Panc1 (cell line): ENCODE results near the gene MRPL21. TPM values are rescaled to one million over a fixed set of nuclear protein-coding genes. Genes with fewer than 3 reads are reported as not detected.

ENCODE experiments used
- ATAC-seq: fragments of 200-7000 bp; cut with Tn5 transposase; 2 replicates; pipeline ENCODE4 v1.9.1; 2020; ENCODE audit warnings: mild to moderate bottlenecking, moderate library complexity
- BruUV-seq: library from RNA; stranded (reverse); fragments of 400-500 nt; replicated peaks from 2 replicates; lab custom pipeline; 2021; lab: Mats Ljungman, UMichigan
- CTCF ChIA-PET: fragments of 300-600 bp; sonication (Branson Sonifier 250); formaldehyde crosslinking; loops from one replicate; lab custom pipeline; 2022; ENCODE audit warnings: antibody characterized with exemption; lab: Charles Lee
- POLR2A ChIA-PET: fragments of 300-600 bp; sonication (Branson Sonifier 250); formaldehyde crosslinking; loops from one replicate; lab custom pipeline; 2022; ENCODE audit warnings: antibody characterized with exemption; lab: Charles Lee
- DNase-seq: peaks from one replicate; pipeline ENCODE4 v3.0.0-alpha.2; 2010; ENCODE audit warnings: low read depth, low spot score
- H3K27ac ChIP-seq: 2 replicates; pipeline ENCODE4 v1.5.1; 2011; ENCODE audit warnings: mild to moderate bottlenecking, low read length, inconsistent platforms
- H3K27me3 ChIP-seq: fragments of 200-500 bp; sonication (Bioruptor generic); 2 replicates; pipeline ENCODE4 v1.6.0; 2014; ENCODE audit warnings: low read length, inconsistent platforms; ENCODE audit not compliant: control insufficient read depth, insufficient read depth
- H3K36me3 ChIP-seq: fragments of 200-500 bp; sonication (Bioruptor generic); 2 replicates; pipeline ENCODE4 v1.5.1; 2014; ENCODE audit warnings: inconsistent platforms, mild to moderate bottlenecking, low read length, moderate library complexity; ENCODE audit not compliant: control insufficient read depth, insufficient read depth
- H3K4me1 ChIP-seq: 2 replicates; pipeline ENCODE4 v1.5.1; 2011; ENCODE audit warnings: inconsistent platforms, mild to moderate bottlenecking, low read length, moderate library complexity; ENCODE audit not compliant: control insufficient read depth, insufficient read depth
- H3K4me3 ChIP-seq, 2 experiments: 2 replicates each; pipeline ENCODE4 v1.5.1; 2011 to 2012; ENCODE audit warnings: low read depth in 2 of 2, low read length in 2 of 2, mild to moderate bottlenecking in 2 of 2, inconsistent platforms in 1 of 2, moderate library complexity in 1 of 2
- H3K9me3 ChIP-seq: fragments of 200-500 bp; sonication (Bioruptor generic); 2 replicates; pipeline ENCODE4 v1.5.1; 2014; ENCODE audit warnings: low read depth, mild to moderate bottlenecking, inconsistent platforms, low read length, moderate library complexity; ENCODE audit not compliant: control insufficient read depth, insufficient read depth
- CTCF ChIP-seq: fragments of 450-650 bp; IDR thresholded peaks from 2 replicates; pipeline ENCODE4 v1.5.1; 2017; ENCODE audit warnings: mild to moderate bottlenecking
- POLR2AphosphoS5 ChIP-seq: IDR thresholded peaks from 2 replicates; pipeline ENCODE4 v1.6.1; 2012; ENCODE audit warnings: mild to moderate bottlenecking, low read depth, low read length, moderate library complexity
- REST ChIP-seq, 2 experiments: IDR thresholded peaks; 2 replicates each; pipeline ENCODE4 v1.6.1; 2011 to 2012; ENCODE audit warnings: low read depth in 2 of 2, control low read depth in 1 of 2, low read length in 1 of 2, mild to moderate bottlenecking in 1 of 2, moderate library complexity in 1 of 2; ENCODE audit not compliant: insufficient read depth in 1 of 2
- SIN3A ChIP-seq: IDR thresholded peaks from 2 replicates; pipeline ENCODE4 v1.6.1; 2012; ENCODE audit warnings: low read depth, mild to moderate bottlenecking, low read length, moderate library complexity, borderline replicate concordance; ENCODE audit not compliant: insufficient read depth
- TCF7L2 ChIP-seq: IDR thresholded peaks from 2 replicates; pipeline ENCODE4 v1.6.1; 2011; ENCODE audit warnings: mild to moderate bottlenecking, low read depth, low read length, inconsistent platforms
- in situ Hi-C: cut with HindIII; loops from 2 replicates; pipeline ENCODE4 v1.10.0; 2016; ENCODE audit warnings: low sequenced_read_pairs, low pct_unique_long_range_greater_than_20kb
- intact Hi-C: fragments of 100-400 bp; cut with micrococcal nuclease; formaldehyde crosslinking; loops from one replicate; pipeline ENCODE4 v1.10.0; 2022; ENCODE audit not compliant: unreplicated experiment
- total RNA-seq: library from RNA; stranded (reverse); gene quantifications from one replicate; pipeline ENCODE4 v1.2.1, GENCODE V29; 2021; ENCODE audit not compliant: unreplicated experiment

MRPL21 gene
- total RNA-seq, 1 experiment from 2014 or later = 94.9 TPM

- no peaks in the 10 kb centered on the region; the same call in 1 of the 2 replicates for H3K36me3 ChIP-seq
- CTCF ChIA-PET = no interaction called here
- no peak for DNase-seq
Observed at GRCh38 chr11:68936676-68937620, 33.3 kb upstream of the MRPL21 start.

GRCh38 chr11:68936358-68936636 is 32.7 kb upstream of the MRPL21 start:
- ATAC-seq = no peak
- no TSS peak for BruUV-seq
- no peak overlapping the region for H3K27ac ChIP-seq
- DNase-seq = no peak
- H3K4me1 ChIP-seq = no peaks in the 10 kb centered on the region
- POLR2A ChIA-PET = no interaction called here
- no peak overlapping the region for H3K4me3 ChIP-seq
- in situ Hi-C loops (no loop called here), intact Hi-C loops (no loop called here)
- no peak for TF ChIP-seq CTCF
- TF ChIP-seq POLR2AphosphoS5 = no peak
- TF ChIP-seq SIN3A = no peak
- TF ChIP-seq TCF7L2 = no peak
- no peak for TF ChIP-seq REST (IDR thresholded peaks at IDR 0.05; ENCODE audit: insufficient read depth in 1 of 2, low read depth in 2 of 2, low read length in 1 of 2)
- no peaks in the 10 kb centered on the region for H3K27me3 ChIP-seq
- no peaks in the 10 kb centered on the region for H3K9me3 ChIP-seq
- CTCF ChIA-PET = no interaction called here
- H3K36me3 ChIP-seq = no peaks in the 10 kb centered on the region; the same call in 1 of the 2 replicates

More at GRCh38 chr11:68936676-68937620, 33.3 kb upstream of the MRPL21 start:
- H3K9me3 ChIP-seq = no peaks in the 10 kb centered on the region
- BruUV-seq = no TSS peak
- ATAC-seq = no peak
- no peak overlapping the region for H3K4me3 ChIP-seq
- H3K27me3 ChIP-seq = no peaks in the 10 kb centered on the region
- H3K27ac ChIP-seq = no peak overlapping the region
- POLR2A ChIA-PET = no interaction called here
- intact Hi-C loops = no loop called here
- no peaks in the 10 kb centered on the region for H3K4me1 ChIP-seq
- no peak for TF ChIP-seq TCF7L2
- TF ChIP-seq REST (IDR thresholded peaks at IDR 0.05; ENCODE audit: insufficient read depth in 1 of 2, low read depth in 2 of 2, low read length in 1 of 2) = no peak
- TF ChIP-seq POLR2AphosphoS5 = no peak
- TF ChIP-seq CTCF = no peak
- no peak for TF ChIP-seq SIN3A
- in situ Hi-C loops = no loop called here
